ENCODE measurements around the gene TNFRSF11A.

The TNFRSF11A gene

GRCh38 chr18:62384068-62384467 is 59.0 kb downstream of the TNFRSF11A start:
- DNase-seq (ENCODE audit: low read depth, low spot score) = no peak

GRCh38 chr18:62384610-62385097 is 59.5 kb downstream of the TNFRSF11A start:
- no peak for DNase-seq (ENCODE audit: low read depth, low spot score)

GRCh38 chr18:62386091-62386490 is 61.0 kb downstream of the TNFRSF11A start:
- DNase-seq (ENCODE audit: low read depth, low spot score) = no peak

- DNase-seq (ENCODE audit: low read depth, low spot score) = no peak
Measured at GRCh38 chr18:62386601-62387000, 61.5 kb downstream of the TNFRSF11A start.

- no peak for DNase-seq (ENCODE audit: low read depth, low spot score)
Measured at GRCh38 chr18:62387257-62387656, 62.1 kb downstream of the TNFRSF11A start.

- DNase-seq (ENCODE audit: low read depth, low spot score) = no peak
Measured at GRCh38 chr18:62388855-62389760, 64.0 kb downstream of the TNFRSF11A start.

GRCh38 chr18:62389761-62390481 is 64.8 kb downstream of the TNFRSF11A start:
- no peak for DNase-seq (ENCODE audit: low read depth, low spot score)

- no peak for DNase-seq (ENCODE audit: low read depth, low spot score)
Measured at GRCh38 chr18:62394006-62394763, 69.1 kb downstream of the TNFRSF11A start.

- DNase-seq (ENCODE audit: low read depth, low spot score) = no peak
Measured at GRCh38 chr18:62396381-62396780, 71.3 kb downstream of the TNFRSF11A start.

GRCh38 chr18:62396967-62397366 is 71.9 kb downstream of the TNFRSF11A start:
- DNase-seq (ENCODE audit: low read depth, low spot score) = no peak

GRCh38 chr18:62398291-62398690 is 73.2 kb downstream of the TNFRSF11A start:
- no peak for DNase-seq (ENCODE audit: low read depth, low spot score)

GRCh38 chr18:62399276-62399675 is 74.2 kb downstream of the TNFRSF11A start:
- no peak for DNase-seq (ENCODE audit: low read depth, low spot score)

- DNase-seq (ENCODE audit: low read depth, low spot score) = no peak
Measured at GRCh38 chr18:62399781-62400308, 74.7 kb downstream of the TNFRSF11A start.

GRCh38 chr18:62400916-62401315 is 75.8 kb downstream of the TNFRSF11A start:
- no peak for DNase-seq (ENCODE audit: low read depth, low spot score)

- DNase-seq (ENCODE audit: low read depth, low spot score) = no peak
Measured at GRCh38 chr18:62402342-62402948, 77.3 kb downstream of the TNFRSF11A start.

GRCh38 chr18:62403120-62403519 is 78.0 kb downstream of the TNFRSF11A start:
- no peak for DNase-seq (ENCODE audit: low read depth, low spot score)

- DNase-seq (ENCODE audit: low read depth, low spot score) = no peak
Measured at GRCh38 chr18:62404881-62405280, 79.8 kb downstream of the TNFRSF11A start.

GRCh38 chr18:62407660-62408059 is 82.5 kb downstream of the TNFRSF11A start:
- no peak for DNase-seq (ENCODE audit: low read depth, low spot score)

GRCh38 chr18:62409821-62410220 is 84.7 kb downstream of the TNFRSF11A start:
- DNase-seq (ENCODE audit: low read depth, low spot score) = no peak

- no peak for DNase-seq (ENCODE audit: low read depth, low spot score)
Measured at GRCh38 chr18:62412231-62412979, 87.3 kb downstream of the TNFRSF11A start.
